WTC11 (cell line): Measurements from ENCODE around the gene FAM13A.

ENCODE experiments used
- ATF2 ChIP-seq: sonication (generic); formaldehyde crosslinking; IDR thresholded peaks from 2 replicates; pipeline ENCODE4 v1.8.1; 2022; ENCODE audit warnings: low read depth, missing genetic modification reagents, borderline replicate concordance
- ELF4 ChIP-seq: sonication (generic); formaldehyde crosslinking; IDR thresholded peaks from 2 replicates; pipeline ENCODE4 v1.8.1; 2022; ENCODE audit warnings: low read depth, mild to moderate bottlenecking, moderate library complexity, missing genetic modification reagents
- FOXP1 ChIP-seq: sonication (generic); formaldehyde crosslinking; IDR thresholded peaks from 2 replicates; pipeline ENCODE4 v1.8.0; 2022; ENCODE audit warnings: missing genetic modification reagents, mild to moderate bottlenecking, moderate library complexity, borderline replicate concordance
- JUN ChIP-seq: sonication (generic); formaldehyde crosslinking; IDR thresholded peaks from 2 replicates; pipeline ENCODE4 v1.8.0; 2023; ENCODE audit warnings: mild to moderate bottlenecking, missing genetic modification reagents
- NR2C2 ChIP-seq: sonication (generic); formaldehyde crosslinking; IDR thresholded peaks from 2 replicates; pipeline ENCODE4 v1.8.0; 2022; ENCODE audit warnings: mild to moderate bottlenecking, missing genetic modification reagents
- SP1 ChIP-seq: sonication (generic); formaldehyde crosslinking; conservative IDR thresholded peaks from 2 replicates; pipeline ENCODE4 v1.8.1; 2022; ENCODE audit warnings: missing genetic modification reagents
- ZMAT4 ChIP-seq: fragments of 250-450 bp; sonication (Bioruptor Pico); IDR thresholded peaks from 2 replicates; pipeline ENCODE4 v1.9.0; 2021; ENCODE audit warnings: mild to moderate bottlenecking
- ZNF138 ChIP-seq: sonication (generic); formaldehyde crosslinking; conservative IDR thresholded peaks from 2 replicates; pipeline ENCODE4 v1.8.1; 2022; ENCODE audit warnings: mild to moderate bottlenecking, moderate library complexity, missing genetic modification reagents
- ZNF263 ChIP-seq: sonication (generic); formaldehyde crosslinking; IDR thresholded peaks from 2 replicates; pipeline ENCODE4 v1.8.1; 2022; ENCODE audit warnings: low read depth, mild to moderate bottlenecking, moderate library complexity, missing genetic modification reagents
- TF ChIP-seq, protein P1 (sequence below): fragments of 200-600 bp; IDR thresholded peaks from 2 replicates; pipeline ENCODE4 v1.8.0; 2022; ENCODE audit warnings: antibody characterized with exemption
- TF ChIP-seq, protein P2 (sequence below): sonication (generic); formaldehyde crosslinking; IDR thresholded peaks from 2 replicates; pipeline ENCODE4 v1.8.1; 2022; ENCODE audit warnings: mild to moderate bottlenecking, missing genetic modification reagents, moderate library complexity, borderline replicate concordance
- TF ChIP-seq, protein P3 (sequence below): sonication (generic); formaldehyde crosslinking; IDR thresholded peaks from 2 replicates; pipeline ENCODE4 v1.8.0; 2022; ENCODE audit warnings: mild to moderate bottlenecking, missing genetic modification reagents

GRCh38 chr4:88958080-88958479 lies 98.9 kb downstream of the FAM13A start:
- TF ChIP-seq NR2C2 (CRISPR knock-in tag) (no peak), JUN (CRISPR knock-in tag) (no peak), ZNF138 (CRISPR knock-in tag) (no peak), ZNF263 (CRISPR knock-in tag) (no peak), ZMAT4 (no peak), SP1 (no peak), ELF4 (CRISPR knock-in tag) (no peak), FOXP1 (CRISPR knock-in tag) (no peak), ATF2 (CRISPR knock-in tag) (no peak)
- TF ChIP-seq, protein P1, sequence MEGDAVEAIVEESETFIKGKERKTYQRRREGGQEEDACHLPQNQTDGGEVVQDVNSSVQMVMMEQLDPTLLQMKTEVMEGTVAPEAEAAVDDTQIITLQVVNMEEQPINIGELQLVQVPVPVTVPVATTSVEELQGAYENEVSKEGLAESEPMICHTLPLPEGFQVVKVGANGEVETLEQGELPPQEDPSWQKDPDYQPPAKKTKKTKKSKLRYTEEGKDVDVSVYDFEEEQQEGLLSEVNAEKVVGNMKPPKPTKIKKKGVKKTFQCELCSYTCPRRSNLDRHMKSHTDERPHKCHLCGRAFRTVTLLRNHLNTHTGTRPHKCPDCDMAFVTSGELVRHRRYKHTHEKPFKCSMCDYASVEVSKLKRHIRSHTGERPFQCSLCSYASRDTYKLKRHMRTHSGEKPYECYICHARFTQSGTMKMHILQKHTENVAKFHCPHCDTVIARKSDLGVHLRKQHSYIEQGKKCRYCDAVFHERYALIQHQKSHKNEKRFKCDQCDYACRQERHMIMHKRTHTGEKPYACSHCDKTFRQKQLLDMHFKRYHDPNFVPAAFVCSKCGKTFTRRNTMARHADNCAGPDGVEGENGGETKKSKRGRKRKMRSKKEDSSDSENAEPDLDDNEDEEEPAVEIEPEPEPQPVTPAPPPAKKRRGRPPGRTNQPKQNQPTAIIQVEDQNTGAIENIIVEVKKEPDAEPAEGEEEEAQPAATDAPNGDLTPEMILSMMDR = no peak
- TF ChIP-seq, protein P2, sequence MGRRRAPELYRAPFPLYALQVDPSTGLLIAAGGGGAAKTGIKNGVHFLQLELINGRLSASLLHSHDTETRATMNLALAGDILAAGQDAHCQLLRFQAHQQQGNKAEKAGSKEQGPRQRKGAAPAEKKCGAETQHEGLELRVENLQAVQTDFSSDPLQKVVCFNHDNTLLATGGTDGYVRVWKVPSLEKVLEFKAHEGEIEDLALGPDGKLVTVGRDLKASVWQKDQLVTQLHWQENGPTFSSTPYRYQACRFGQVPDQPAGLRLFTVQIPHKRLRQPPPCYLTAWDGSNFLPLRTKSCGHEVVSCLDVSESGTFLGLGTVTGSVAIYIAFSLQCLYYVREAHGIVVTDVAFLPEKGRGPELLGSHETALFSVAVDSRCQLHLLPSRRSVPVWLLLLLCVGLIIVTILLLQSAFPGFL = no peak
- TF ChIP-seq, protein P3, sequence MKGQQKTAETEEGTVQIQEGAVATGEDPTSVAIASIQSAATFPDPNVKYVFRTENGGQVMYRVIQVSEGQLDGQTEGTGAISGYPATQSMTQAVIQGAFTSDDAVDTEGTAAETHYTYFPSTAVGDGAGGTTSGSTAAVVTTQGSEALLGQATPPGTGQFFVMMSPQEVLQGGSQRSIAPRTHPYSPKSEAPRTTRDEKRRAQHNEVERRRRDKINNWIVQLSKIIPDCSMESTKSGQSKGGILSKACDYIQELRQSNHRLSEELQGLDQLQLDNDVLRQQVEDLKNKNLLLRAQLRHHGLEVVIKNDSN (CRISPR knock-in tag) = no peak
